Transverse colon (tissue), 4 donors: ENCODE measurements around the gene LTA4H. TPM values are rescaled to one million over a fixed set of nuclear protein-coding genes. Genes with fewer than 3 reads are reported as not detected.

Source experiments
- DNase-seq: peaks from one replicate; pipeline ENCODE4 v3.0.0-alpha.2; 2019
- H3K27ac ChIP-seq, 4 donors: fragments of 200-600 bp; sonication (generic); 2 replicates each; pipeline ENCODE4 v1.5.1; 2016 to 2018; ENCODE audit warnings: inconsistent platforms in 4 of 4
- H3K27me3 ChIP-seq: fragments of 200-600 bp; sonication (generic); 2 replicates; pipeline ENCODE4 v1.5.1; 2017; ENCODE audit warnings: inconsistent platforms
- H3K36me3 ChIP-seq, 4 donors: fragments of 200-600 bp; sonication (generic); 2 replicates each; pipeline ENCODE4 v1.5.1; 2017 to 2019; ENCODE audit warnings: inconsistent platforms in 4 of 4
- H3K4me1 ChIP-seq, 4 donors: fragments of 200-600 bp; sonication (generic); 2 replicates each; pipeline ENCODE4 v1.5.1; 2017 to 2020; ENCODE audit warnings: inconsistent platforms in 4 of 4
- H3K4me3 ChIP-seq, 4 donors: fragments of 200-600 bp; sonication (generic); 1 replicate in 1 of 4; 2 replicates in 3 of 4; pipeline versions ENCODE4 v1.5.1 to v1.6.1; 2017 to 2019; ENCODE audit warnings: inconsistent platforms in 4 of 4
- H3K9me3 ChIP-seq, 2 donors: fragments of 200-600 bp; sonication (generic); 2 replicates each; pipeline ENCODE4 v1.5.1; 2017 to 2019; ENCODE audit warnings: inconsistent platforms in 2 of 2
- EP300 ChIP-seq: sonication (generic); formaldehyde crosslinking; IDR thresholded peaks from one replicate; pipeline ENCODE4 v1.6.1; 2017; ENCODE audit warnings: antibody characterized with exemption, low read depth
- POLR2A ChIP-seq: fragments of 450-650 bp; IDR thresholded peaks from one replicate; pipeline ENCODE4 v1.6.1; 2016; ENCODE audit warnings: antibody characterized with exemption, mild to moderate bottlenecking, moderate library complexity
- POLR2AphosphoS5 ChIP-seq, 3 donors: sonication (generic); formaldehyde crosslinking; IDR thresholded peaks; one replicate each; pipeline ENCODE4 v1.6.1; 2016; ENCODE audit warnings: antibody characterized with exemption in 3 of 3
- WGBS, 2 donors: methylation state at CpG; one replicate each; pipeline ENCODE4 v1.1.5; 2018; ENCODE audit warnings: low coverage in 1 of 2; 5-methylcytosine and 5-hydroxymethylcytosine counted together
- in situ Hi-C, 4 donors: fragments of 200-750 bp; cut with MboI; loops; one replicate each; pipeline versions ENCODE4 v1.15.0 to v1.15.1; 2017; ENCODE audit warnings: low sequenced_read_pairs in 3 of 4, low pct_ligation_motif_present in 1 of 4, low pct_unique_long_range_greater_than_20kb in 1 of 4
- intact Hi-C: fragments of 100-400 bp; cut with DNase I; formaldehyde crosslinking; loops from one replicate; pipeline ENCODE4 v1.15.1; 2023; ENCODE audit warnings: low total_unique reads
- total RNA-seq, 4 donors: library from RNA; depleted of rRNA; stranded (reverse); fragments of >200 nt; gene quantifications; one replicate each; pipeline ENCODE4 v1.1.0, GENCODE V29; 2016
- TF ChIP-seq, protein P1 (sequence below), 5 experiments: fragments of 200-600 bp in 3 of 5; fragments of 450-650 bp in 2 of 5; sonication (generic) in 3 of 5; IDR thresholded peaks; 1 replicate in 2 of 5; 2 replicates in 3 of 5; pipeline ENCODE4 v1.5.1; 2016 to 2017; ENCODE audit warnings: antibody characterized with exemption in 5 of 5, inconsistent platforms in 3 of 5, mild to moderate bottlenecking in 2 of 5, moderate library complexity in 1 of 5

The LTA4H gene
- total RNA-seq, 4 donors from 2014 or later: 22.4 to 91.9 (median 63.6) TPM

- H3K27me3 ChIP-seq: no peaks in the 10 kb centered on the region
- no peak for DNase-seq
- in situ Hi-C loops: loop anchor here in 1 of 4 donors (25.0 kb wide), 1 partner anchor 420 kb away; no protein-coding TSS in a partner anchor
- WGBS, 2 donors: 28 to 40% methylated on average over 1 of the region's 1 CpG
- no peaks in the 10 kb centered on the region for H3K4me1 ChIP-seq
- TF ChIP-seq, protein P1, sequence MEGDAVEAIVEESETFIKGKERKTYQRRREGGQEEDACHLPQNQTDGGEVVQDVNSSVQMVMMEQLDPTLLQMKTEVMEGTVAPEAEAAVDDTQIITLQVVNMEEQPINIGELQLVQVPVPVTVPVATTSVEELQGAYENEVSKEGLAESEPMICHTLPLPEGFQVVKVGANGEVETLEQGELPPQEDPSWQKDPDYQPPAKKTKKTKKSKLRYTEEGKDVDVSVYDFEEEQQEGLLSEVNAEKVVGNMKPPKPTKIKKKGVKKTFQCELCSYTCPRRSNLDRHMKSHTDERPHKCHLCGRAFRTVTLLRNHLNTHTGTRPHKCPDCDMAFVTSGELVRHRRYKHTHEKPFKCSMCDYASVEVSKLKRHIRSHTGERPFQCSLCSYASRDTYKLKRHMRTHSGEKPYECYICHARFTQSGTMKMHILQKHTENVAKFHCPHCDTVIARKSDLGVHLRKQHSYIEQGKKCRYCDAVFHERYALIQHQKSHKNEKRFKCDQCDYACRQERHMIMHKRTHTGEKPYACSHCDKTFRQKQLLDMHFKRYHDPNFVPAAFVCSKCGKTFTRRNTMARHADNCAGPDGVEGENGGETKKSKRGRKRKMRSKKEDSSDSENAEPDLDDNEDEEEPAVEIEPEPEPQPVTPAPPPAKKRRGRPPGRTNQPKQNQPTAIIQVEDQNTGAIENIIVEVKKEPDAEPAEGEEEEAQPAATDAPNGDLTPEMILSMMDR (IDR thresholded peaks at IDR 0.05): no peak
- TF ChIP-seq EP300 (no peak), POLR2AphosphoS5 (IDR thresholded peaks at IDR 0.05) (no peak), POLR2A (no peak)
- no peak overlapping the region for H3K27ac ChIP-seq
- H3K9me3 ChIP-seq: no peaks in the 10 kb centered on the region
- H3K36me3 ChIP-seq: peaks cover 0 to 72% (median 31%) of the 10 kb centered on the region in 4 donors
- intact Hi-C loops: no loop called here
- H3K4me3 ChIP-seq: no peak overlapping the region
These were observed 27.7 kb downstream of the LTA4H start for GRCh38 chr12:96007729-96008128.

DNA sequence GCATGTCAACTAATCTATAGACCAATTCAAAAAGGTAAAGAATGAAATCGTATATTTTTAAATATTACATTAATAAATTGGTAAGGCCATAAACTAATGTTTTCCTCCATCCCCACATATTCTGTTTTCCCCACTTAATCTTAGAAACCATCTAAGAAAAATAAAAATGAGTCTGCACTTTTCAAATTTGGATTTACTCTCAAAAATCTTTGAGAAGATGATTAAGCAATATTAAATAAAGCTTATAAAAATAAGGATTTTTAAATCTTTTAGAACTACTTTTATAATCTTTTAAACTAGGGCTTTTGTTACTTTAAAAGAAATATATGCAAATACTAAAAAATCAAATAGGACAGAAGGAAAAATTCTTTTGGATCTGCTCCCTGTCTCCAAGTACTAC is 28.7 kb downstream of the LTA4H start:
- TF ChIP-seq, protein P1 (IDR thresholded peaks at IDR 0.05): no peak
- no peak for TF ChIP-seq EP300
- TF ChIP-seq POLR2AphosphoS5 (IDR thresholded peaks at IDR 0.05): no peak
- no peak for TF ChIP-seq POLR2A
- Histone ChIP-seq H3K36me3 (peaks cover 0 to 69% (median 30%) of the 10 kb centered on the region in 4 donors), H3K27me3 (no peaks in the 10 kb centered on the region), H3K9me3 (no peaks in the 10 kb centered on the region), H3K4me1 (no peaks in the 10 kb centered on the region), H3K4me3 (no peak overlapping the region), H3K27ac (no peak overlapping the region)
- WGBS, 2 donors: 80 to 85% methylated on average over 1 of the region's 1 CpG
- intact Hi-C loops: no loop called here
- in situ Hi-C loops: loop anchor here in 1 of 4 donors (25.0 kb wide), 1 partner anchor 419 kb away; no protein-coding TSS in a partner anchor
- DNase-seq: no peak

DNA sequence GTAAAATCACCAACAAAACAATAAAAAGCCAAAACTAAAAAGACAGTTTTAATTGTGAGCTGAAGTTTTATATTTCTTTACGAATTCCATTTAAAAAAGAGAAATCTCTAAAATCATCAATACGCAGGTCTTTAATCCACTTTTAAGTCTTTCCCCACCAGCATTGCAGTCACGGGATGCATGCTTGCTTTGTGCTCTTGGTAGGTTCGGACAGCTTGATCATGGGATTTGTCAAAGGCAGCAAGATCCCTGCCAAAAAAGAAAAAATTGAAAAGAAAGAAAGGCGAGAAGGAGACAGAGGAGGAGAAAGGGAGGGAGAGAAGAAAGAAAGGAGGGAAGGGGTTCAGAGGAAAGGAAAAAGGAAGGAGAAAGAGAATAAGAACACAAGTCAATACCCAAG is 34.5 kb downstream of the LTA4H start:
- H3K4me3 ChIP-seq: no peak overlapping the region
- WGBS, 2 donors: 83 to 91% methylated on average over 4 to 5 of the region's 5 CpGs
- in situ Hi-C loops: loop anchor here in 1 of 4 donors (25.0 kb wide), 1 partner anchor 414 kb away; no protein-coding TSS in a partner anchor
- DNase-seq: no peak
- no peaks in the 10 kb centered on the region for H3K9me3 ChIP-seq
- TF ChIP-seq, protein P1 (IDR thresholded peaks at IDR 0.05): no peak
- TF ChIP-seq POLR2A: no peak
- no peak for TF ChIP-seq POLR2AphosphoS5 (IDR thresholded peaks at IDR 0.05)
- no peak for TF ChIP-seq EP300
- peaks cover 0 to 7% (median 2%) of the 10 kb centered on the region in 4 donors for H3K4me1 ChIP-seq
- no peaks in the 10 kb centered on the region for H3K27me3 ChIP-seq
- no peak overlapping the region for H3K27ac ChIP-seq
- peaks cover 0 to 39% (median 11%) of the 10 kb centered on the region in 4 donors for H3K36me3 ChIP-seq
- intact Hi-C loops: no loop called here

DNA sequence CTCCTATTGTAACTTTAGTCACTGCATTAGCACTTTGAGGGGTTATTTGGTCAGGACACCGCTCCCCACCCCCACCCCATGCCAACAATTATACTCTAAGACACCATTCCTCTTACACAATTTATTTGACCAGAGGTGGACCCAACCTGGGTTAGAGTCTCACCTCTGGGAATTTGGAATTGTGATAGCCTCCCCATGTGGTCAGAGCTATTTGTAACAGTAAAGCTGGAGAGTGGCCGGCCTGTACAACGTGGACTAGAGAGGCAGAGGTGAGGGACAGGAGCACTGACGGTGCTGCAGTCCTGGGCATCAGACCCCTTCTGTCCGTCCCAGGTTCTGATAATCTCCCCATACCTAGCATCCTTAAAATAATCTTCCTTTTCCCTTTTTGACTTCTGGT is 35.9 kb downstream of the LTA4H start:
- Histone ChIP-seq H3K9me3 (no peaks in the 10 kb centered on the region), H3K4me1 (peaks cover 0 to 7% (median 2%) of the 10 kb centered on the region in 4 donors), H3K27ac (no peak overlapping the region), H3K36me3 (peaks cover 0 to 25% (median 5%) of the 10 kb centered on the region in 4 donors), H3K4me3 (no peak overlapping the region), H3K27me3 (no peaks in the 10 kb centered on the region)
- no peak for TF ChIP-seq POLR2AphosphoS5 (IDR thresholded peaks at IDR 0.05)
- no peak for TF ChIP-seq EP300
- no peak for TF ChIP-seq POLR2A
- TF ChIP-seq, protein P1 (IDR thresholded peaks at IDR 0.05): no peak
- 81 to 100% methylated on average over 3 to 5 of the region's 5 CpGs for WGBS, 2 donors
- in situ Hi-C loops (loop anchor here in 2 of 4 donors (5.0 to 25.0 kb wide), 2 partner anchors 82 to 412 kb away; no protein-coding TSS in a partner anchor), intact Hi-C loops (loop anchor here (5.0 kb wide), 1 partner anchor 82 kb away; no protein-coding TSS in a partner anchor)
- DNase-seq: no peak
